SJCRH30 (cell line): ENCODE results near the gene SLC45A3. TPM values are rescaled to one million over a fixed set of nuclear protein-coding genes. Genes with fewer than 3 reads are reported as not detected.

Experiments
- DNase-seq, 2 experiments: peaks; one replicate each; pipeline ENCODE4 v3.0.0-alpha.2; 2015 to 2020
- H3K27ac ChIP-seq: fragments of 250-450 bp; sonication (Bioruptor Pico); 2 replicates; pipeline ENCODE4 v1.5.1; 2020; ENCODE audit warnings: mild to moderate bottlenecking, moderate library complexity
- H3K27me3 ChIP-seq: fragments of 250-450 bp; sonication (Bioruptor Pico); 2 replicates; pipeline ENCODE4 v1.5.1; 2020; ENCODE audit warnings: mild to moderate bottlenecking, moderate library complexity
- H3K36me3 ChIP-seq: fragments of 250-450 bp; sonication (Bioruptor Pico); 2 replicates; pipeline ENCODE4 v1.5.1; 2020; ENCODE audit warnings: mild to moderate bottlenecking, moderate library complexity
- H3K4me1 ChIP-seq: fragments of 250-450 bp; sonication (Bioruptor Pico); 2 replicates; pipeline ENCODE4 v1.5.1; 2020; ENCODE audit warnings: mild to moderate bottlenecking, moderate library complexity
- H3K4me3 ChIP-seq: fragments of 250-450 bp; sonication (Bioruptor Pico); 2 replicates; pipeline ENCODE4 v1.5.1; 2020; ENCODE audit warnings: mild to moderate bottlenecking, moderate library complexity
- H3K9me3 ChIP-seq: fragments of 250-450 bp; sonication (Bioruptor Pico); replicated peaks from 2 replicates; pipeline ENCODE4 v1.5.1; 2020; ENCODE audit warnings: mild to moderate bottlenecking, moderate library complexity
- total RNA-seq: library from RNA; depleted of rRNA; stranded (reverse); fragments of >200 nt; shearing (Covaris generic); gene quantifications from 2 replicates; pipeline ENCODE4 v1.2.3, GENCODE V29; 2014

SLC45A3 gene
- total RNA-seq, 1 experiment from 2014 or later, result 11.7 TPM

GRCh38 chr1:205709059-205709398 lies 28.7 kb upstream of the SLC45A3 start:
- Histone ChIP-seq H3K9me3 (no peaks in the 10 kb centered on the region), H3K36me3 (peaks cover 9% of the 10 kb centered on the region; the same call in 1 of the 2 replicates), H3K4me3 (no peak overlapping the region), H3K27me3 (no peaks in the 10 kb centered on the region), H3K27ac (peak overlapping the region; percentile 3; the same call in 1 of the 2 replicates), H3K4me1 (peaks cover 20% of the 10 kb centered on the region)
- DNase-seq, result peak; percentile 73 to 87

DNA sequence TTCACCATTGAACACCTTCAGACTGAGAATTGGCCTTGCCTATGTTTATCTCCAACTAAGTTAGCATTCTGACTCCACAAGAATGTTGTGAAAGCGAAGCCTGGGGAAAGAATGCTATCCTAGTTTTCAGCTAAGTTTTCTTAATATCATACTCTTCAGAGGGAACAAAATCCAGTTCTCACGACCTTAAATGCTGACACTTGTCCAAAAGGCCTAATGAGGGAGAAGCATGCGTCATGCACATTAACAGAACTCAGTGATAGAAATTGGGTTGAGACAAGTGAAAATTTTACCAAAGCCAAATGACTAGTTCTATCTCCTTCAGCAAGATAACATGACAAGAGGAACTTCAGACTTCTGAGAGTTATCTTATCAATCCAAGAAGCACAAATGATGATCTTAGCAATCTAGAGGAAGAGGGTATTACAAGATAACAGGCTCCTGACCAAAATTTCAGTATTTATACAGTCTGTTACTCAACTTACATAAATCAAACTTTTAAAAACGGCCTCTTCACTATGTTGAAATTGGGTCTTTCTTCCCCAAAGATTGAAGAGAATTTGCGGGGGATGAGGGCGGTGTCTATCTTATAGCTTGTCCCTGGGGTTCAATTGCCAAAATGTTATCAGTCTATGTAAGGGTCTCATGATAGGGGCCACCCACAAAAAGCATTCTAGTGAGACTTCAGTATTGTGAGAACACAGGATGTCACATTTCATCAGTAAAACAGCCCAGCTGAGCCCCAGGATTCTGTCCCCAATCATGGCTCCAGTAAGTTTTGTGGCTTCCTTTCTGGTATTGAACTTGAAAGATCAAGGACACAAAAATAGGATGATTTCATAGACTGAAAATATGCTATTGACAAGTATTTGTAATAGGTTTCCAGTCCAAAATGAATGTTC lies 26.5 kb upstream of the SLC45A3 start:
- Histone ChIP-seq H3K9me3 (no peaks in the 10 kb centered on the region), H3K36me3 (peaks cover 3% of the 10 kb centered on the region; the same call in 1 of the 2 replicates), H3K4me1 (peaks cover 21% of the 10 kb centered on the region), H3K27ac (no peak overlapping the region), H3K27me3 (no peaks in the 10 kb centered on the region), H3K4me3 (no peak overlapping the region)
- DNase-seq, result no peak

- Histone ChIP-seq H3K36me3 (no peaks in the 10 kb centered on the region), H3K4me3 (no peak overlapping the region), H3K9me3 (no peaks in the 10 kb centered on the region), H3K27ac (no peak overlapping the region), H3K4me1 (peaks cover 26% of the 10 kb centered on the region), H3K27me3 (no peaks in the 10 kb centered on the region)
- no peak for DNase-seq
Observed at GRCh38 chr1:205704903-205705302, 24.6 kb upstream of the SLC45A3 start.

DNA sequence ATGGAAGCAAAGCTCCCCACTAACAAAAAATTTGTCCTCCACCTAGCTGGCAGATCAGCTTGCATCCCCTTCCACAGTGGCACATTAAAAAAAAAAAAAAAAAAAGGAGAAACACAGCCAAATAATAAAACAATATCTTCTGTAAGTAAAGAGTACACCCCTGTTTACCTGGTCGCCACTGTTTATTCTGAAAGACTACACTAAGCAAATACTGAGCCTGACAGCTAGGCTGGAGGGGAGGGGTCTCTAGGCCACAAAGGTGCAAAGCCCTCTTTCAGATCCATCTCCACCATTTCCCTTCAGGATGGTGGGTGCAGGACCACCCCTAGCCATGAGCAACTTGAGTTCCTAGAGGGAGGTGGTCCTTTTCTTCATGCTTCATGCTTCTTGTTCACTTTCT lies 22.8 kb upstream of the SLC45A3 start:
- Histone ChIP-seq H3K4me3 (no peak overlapping the region), H3K27ac (no peak overlapping the region), H3K4me1 (peaks cover 10% of the 10 kb centered on the region), H3K9me3 (no peaks in the 10 kb centered on the region), H3K36me3 (no peaks in the 10 kb centered on the region), H3K27me3 (no peaks in the 10 kb centered on the region)
- DNase-seq, result no peak

DNA sequence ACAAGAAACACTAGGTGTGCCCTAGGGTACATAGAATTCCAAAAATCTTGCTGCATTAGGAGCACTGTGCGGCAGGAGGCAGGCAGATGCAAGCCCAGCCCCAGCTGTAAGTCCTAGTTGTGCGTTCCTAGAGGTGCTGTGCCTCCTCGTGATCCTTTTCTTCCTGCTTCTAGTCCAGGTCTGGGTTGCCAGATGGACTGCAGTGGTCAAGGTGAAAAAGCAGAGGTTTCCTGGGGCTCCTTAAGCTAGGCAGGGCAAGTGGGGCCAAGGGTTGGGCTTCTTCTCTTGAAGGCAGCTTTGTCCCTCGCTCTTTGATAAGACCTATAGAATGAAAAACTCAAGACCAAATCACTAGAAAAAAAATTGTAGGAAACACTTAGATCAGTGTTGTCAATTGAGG lies 21.6 kb upstream of the SLC45A3 start:
- H3K4me1 ChIP-seq, result peaks cover 10% of the 10 kb centered on the region
- no peaks in the 10 kb centered on the region for H3K27me3 ChIP-seq
- no peaks in the 10 kb centered on the region for H3K36me3 ChIP-seq
- H3K9me3 ChIP-seq, result no peaks in the 10 kb centered on the region
- H3K27ac ChIP-seq, result no peak overlapping the region
- no peak for DNase-seq
- H3K4me3 ChIP-seq, result no peak overlapping the region

GRCh38 chr1:205701420-205701819 lies 21.1 kb upstream of the SLC45A3 start:
- H3K27ac ChIP-seq, result no peak overlapping the region
- H3K4me1 ChIP-seq, result peaks cover 10% of the 10 kb centered on the region
- DNase-seq, result no peak
- H3K4me3 ChIP-seq, result no peak overlapping the region
- H3K9me3 ChIP-seq, result no peaks in the 10 kb centered on the region
- no peaks in the 10 kb centered on the region for H3K36me3 ChIP-seq
- H3K27me3 ChIP-seq, result no peaks in the 10 kb centered on the region

GRCh38 chr1:205700865-205701401 lies 20.6 kb upstream of the SLC45A3 start:
- H3K9me3 ChIP-seq, result no peaks in the 10 kb centered on the region
- no peak overlapping the region for H3K27ac ChIP-seq
- no peaks in the 10 kb centered on the region for H3K27me3 ChIP-seq
- DNase-seq, result peak; percentile 45 to 68
- H3K4me3 ChIP-seq, result no peak overlapping the region
- peaks cover 10% of the 10 kb centered on the region for H3K4me1 ChIP-seq
- no peaks in the 10 kb centered on the region for H3K36me3 ChIP-seq

GRCh38 chr1:205699416-205699815 lies 19.1 kb upstream of the SLC45A3 start:
- H3K27me3 ChIP-seq, result peaks cover 3% of the 10 kb centered on the region; the same call in 1 of the 2 replicates
- no peaks in the 10 kb centered on the region for H3K9me3 ChIP-seq
- H3K4me3 ChIP-seq, result no peak overlapping the region
- H3K27ac ChIP-seq, result no peak overlapping the region
- no peaks in the 10 kb centered on the region for H3K36me3 ChIP-seq
- DNase-seq, result no peak
- H3K4me1 ChIP-seq, result peaks cover 10% of the 10 kb centered on the region

GRCh38 chr1:205698921-205699320 lies 18.6 kb upstream of the SLC45A3 start:
- H3K27ac ChIP-seq, result no peak overlapping the region
- no peak for DNase-seq
- peaks cover 10% of the 10 kb centered on the region for H3K4me1 ChIP-seq
- H3K9me3 ChIP-seq, result no peaks in the 10 kb centered on the region
- no peak overlapping the region for H3K4me3 ChIP-seq
- H3K27me3 ChIP-seq, result peaks cover 3% of the 10 kb centered on the region; the same call in 1 of the 2 replicates
- H3K36me3 ChIP-seq, result no peaks in the 10 kb centered on the region

DNA sequence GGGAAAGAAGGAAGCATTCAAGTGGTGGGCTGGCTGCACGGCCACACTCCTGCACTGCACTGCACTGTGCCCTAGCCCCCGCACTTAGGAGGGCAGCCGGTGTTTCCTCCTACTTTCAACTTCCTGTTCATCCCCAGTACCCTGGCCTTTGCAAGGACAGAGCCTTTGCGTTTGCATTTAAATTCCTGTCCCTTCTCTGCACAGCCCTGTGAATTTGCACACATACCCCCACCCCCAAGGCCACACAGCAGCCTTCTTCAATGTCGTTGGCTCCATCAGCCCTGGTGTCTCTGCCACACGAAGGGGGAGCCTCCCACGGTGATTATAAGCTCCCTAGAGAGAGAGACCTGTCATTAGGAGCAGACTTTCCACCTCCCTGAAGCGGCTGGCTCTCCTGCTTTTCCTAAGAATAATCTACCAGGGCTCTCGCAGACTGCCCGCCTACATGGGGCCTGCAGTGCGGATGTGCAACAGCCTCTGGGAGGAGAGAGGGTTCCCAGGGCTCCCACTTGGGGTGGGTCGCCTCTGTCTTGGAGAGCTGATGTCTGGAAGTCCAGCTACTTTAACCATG lies 13.2 kb upstream of the SLC45A3 start:
- DNase-seq, result no peak
- peaks cover 3% of the 10 kb centered on the region; the same call in 1 of the 2 replicates for H3K27me3 ChIP-seq
- H3K36me3 ChIP-seq, result no peaks in the 10 kb centered on the region
- no peaks in the 10 kb centered on the region for H3K9me3 ChIP-seq
- H3K4me3 ChIP-seq, result no peak overlapping the region
- peaks cover 14% of the 10 kb centered on the region for H3K4me1 ChIP-seq
- H3K27ac ChIP-seq, result no peak overlapping the region

DNA sequence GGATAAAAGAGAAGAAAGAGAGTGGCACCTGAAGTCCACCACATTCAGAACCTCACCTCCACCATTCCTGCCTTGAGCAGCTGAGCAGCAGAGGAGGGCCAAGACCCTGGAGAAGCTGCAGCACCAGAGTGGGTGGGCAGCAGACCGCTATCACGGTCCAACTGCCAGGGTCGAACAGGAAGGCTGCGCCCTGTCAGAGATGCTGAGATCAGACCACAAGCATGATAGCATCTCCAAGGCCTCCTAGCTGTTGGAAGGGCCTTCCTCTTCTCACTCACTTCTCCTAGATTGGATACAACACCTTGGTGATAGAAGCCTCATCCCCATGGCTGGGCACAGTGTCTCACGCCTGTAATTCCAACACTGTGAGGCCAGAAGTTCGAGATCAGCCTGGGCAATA lies 12.1 kb upstream of the SLC45A3 start:
- Histone ChIP-seq H3K4me3 (no peak overlapping the region), H3K4me1 (peaks cover 23% of the 10 kb centered on the region), H3K9me3 (no peaks in the 10 kb centered on the region), H3K27me3 (peaks cover 3% of the 10 kb centered on the region; the same call in 1 of the 2 replicates), H3K27ac (no peak overlapping the region), H3K36me3 (no peaks in the 10 kb centered on the region)
- no peak for DNase-seq

- peaks cover 3% of the 10 kb centered on the region; the same call in 1 of the 2 replicates for H3K27me3 ChIP-seq
- no peaks in the 10 kb centered on the region for H3K9me3 ChIP-seq
- DNase-seq, result no peak
- H3K27ac ChIP-seq, result no peak overlapping the region
- peaks cover 28% of the 10 kb centered on the region for H3K4me1 ChIP-seq
- H3K4me3 ChIP-seq, result no peak overlapping the region
- no peaks in the 10 kb centered on the region for H3K36me3 ChIP-seq
Observed at GRCh38 chr1:205690122-205690756, 9.9 kb upstream of the SLC45A3 start.

DNA sequence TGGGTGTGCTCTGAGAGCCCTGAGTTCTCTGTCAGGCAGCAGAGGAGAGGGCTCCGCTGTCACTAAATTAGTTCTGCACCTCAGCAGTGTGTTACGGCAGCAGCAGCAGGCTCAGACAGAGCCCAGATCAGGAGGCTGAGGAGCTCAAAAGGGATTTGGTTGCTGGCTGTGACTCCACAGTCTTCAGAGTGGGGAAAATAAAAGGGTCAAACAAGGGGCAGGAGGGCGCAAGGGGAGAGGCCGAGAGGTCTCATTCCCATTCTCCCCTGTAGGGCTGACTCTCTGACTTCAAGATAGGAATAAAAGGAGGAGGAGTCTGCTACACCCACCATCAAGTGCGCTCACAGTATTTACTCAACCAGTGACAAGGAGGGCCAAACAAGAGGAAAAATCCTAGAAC lies 9.2 kb upstream of the SLC45A3 start:
- no peaks in the 10 kb centered on the region for H3K36me3 ChIP-seq
- no peak overlapping the region for H3K4me3 ChIP-seq
- peaks cover 28% of the 10 kb centered on the region for H3K4me1 ChIP-seq
- H3K9me3 ChIP-seq, result no peaks in the 10 kb centered on the region
- H3K27ac ChIP-seq, result no peak overlapping the region
- H3K27me3 ChIP-seq, result no peaks in the 10 kb centered on the region
- peak; percentile 58 to 73 for DNase-seq

GRCh38 chr1:205688171-205689080 lies 8.1 kb upstream of the SLC45A3 start:
- Histone ChIP-seq H3K27ac (no peak overlapping the region; the same call in 1 of the 2 replicates), H3K9me3 (no peaks in the 10 kb centered on the region), H3K27me3 (no peaks in the 10 kb centered on the region), H3K4me1 (peaks cover 28% of the 10 kb centered on the region), H3K36me3 (no peaks in the 10 kb centered on the region), H3K4me3 (no peak overlapping the region)
- no peak for DNase-seq
